GM21529 (cell line): ENCODE data around the gene KCNK3.

ENCODE experiments used
- ATAC-seq: cut with Tn5 transposase; IDR thresholded peaks from one replicate; pipeline ENCODE4 v1.9.1; 2021; ENCODE audit not compliant: unreplicated experiment

The KCNK3 gene

GRCh38 chr2:26776195-26776800, 83.8 kb downstream of the KCNK3 start:
- ATAC-seq = no peak

- ATAC-seq = no peak
Measured at GRCh38 chr2:26778098-26778497, 85.6 kb downstream of the KCNK3 start.

DNA sequence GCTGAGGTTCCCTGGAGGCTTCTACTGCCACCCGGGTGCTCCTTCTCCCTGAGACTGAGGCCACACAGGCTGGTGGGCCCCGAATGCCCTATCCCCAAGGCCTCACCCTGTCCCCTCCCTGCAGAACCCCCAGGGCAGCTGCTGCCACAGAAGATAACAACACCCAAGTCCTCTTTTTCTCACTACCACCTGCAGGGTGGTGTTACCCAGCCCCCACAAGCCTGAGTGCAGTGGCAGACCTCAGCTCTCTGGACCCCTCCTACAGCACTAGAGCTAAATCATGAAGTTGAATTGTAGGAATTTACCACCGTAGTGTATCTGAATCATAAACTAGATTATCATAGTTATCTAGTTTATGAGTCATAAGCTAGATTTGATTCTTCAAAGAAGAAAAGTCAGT, 86.0 kb downstream of the KCNK3 start:
- ATAC-seq = no peak

DNA sequence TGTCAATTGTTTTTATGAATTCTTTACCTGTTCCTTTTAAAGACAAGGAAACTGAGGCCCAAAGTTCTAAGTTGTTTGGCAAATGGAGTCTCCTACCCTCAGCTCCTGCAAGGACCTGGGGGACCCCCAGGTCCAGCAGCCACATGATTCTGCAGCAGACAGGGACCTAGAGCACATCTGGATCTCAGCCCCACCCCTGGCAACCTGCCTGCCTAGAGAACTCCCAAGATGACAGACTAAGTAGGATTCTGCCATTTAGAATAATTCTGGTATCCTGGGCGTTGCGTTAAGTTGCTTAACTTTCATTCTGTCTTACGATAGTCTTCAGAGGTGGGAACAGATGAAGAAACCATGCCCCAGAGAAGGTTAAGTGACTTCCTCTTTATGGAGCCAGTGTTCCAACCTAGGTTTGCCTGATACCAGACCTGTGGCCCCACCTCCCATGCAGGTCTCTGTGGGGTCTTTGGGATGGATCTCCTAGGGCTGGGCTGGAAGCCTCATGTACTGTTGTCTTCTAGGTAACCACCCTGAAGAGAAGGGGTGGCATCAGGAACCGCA, 87.8 kb downstream of the KCNK3 start:
- no peak for ATAC-seq
